B cell (primary cell): ENCODE measurements around the gene CERS5. TPM values are rescaled to one million over a fixed set of nuclear protein-coding genes. Genes with fewer than 3 reads are reported as not detected.

ENCODE experiments used
- ATAC-seq: fragments of 200-7000 bp; cut with Tn5 transposase; one replicate; pipeline ENCODE4 v1.10.0; 2021; ENCODE audit warnings: low read depth, mild to moderate bottlenecking, moderate number of reproducible peaks, moderate library complexity
- CTCF ChIA-PET: fragments of 350-600 bp; sonication (Branson Sonifier 250); formaldehyde crosslinking; loops from one replicate; lab custom pipeline; 2021; ENCODE audit warnings: antibody characterized with exemption, inconsistent platforms; lab: Charles Lee
- POLR2A ChIA-PET: fragments of 350-600 bp; sonication (Branson Sonifier 250); formaldehyde crosslinking; loops from one replicate; lab custom pipeline; 2021; ENCODE audit warnings: antibody characterized with exemption; lab: Charles Lee
- DNase-seq: peaks from one replicate; pipeline ENCODE4 v3.0.0; 2013
- H2AFZ ChIP-seq: 2 replicates; pipeline ENCODE4 v1.6.1; 2012; ENCODE audit warnings: mild to moderate bottlenecking, low read depth, low read length; ENCODE audit not compliant: insufficient read depth, poor library complexity, severe bottlenecking
- H3K27ac ChIP-seq, 2 donors: 1 replicate in 1 of 2; 2 replicates in 1 of 2; pipeline ENCODE4 v1.5.1; 2012 to 2013; ENCODE audit warnings: low read length in 2 of 2, mild to moderate bottlenecking in 2 of 2, moderate library complexity in 1 of 2
- H3K27me3 ChIP-seq, 4 experiments: fragments of 200-600 bp in 1 of 4; sonication (generic) in 1 of 4; replicated peaks in 1 of 4; 1 replicate in 2 of 4; 2 replicates in 2 of 4; pipeline versions ENCODE4 v1.6.1 to v1.7.0; 2013 to 2016; ENCODE audit warnings: low read length in 3 of 4, mild to moderate bottlenecking in 2 of 4, mixed read lengths in 1 of 4, moderate library complexity in 1 of 4; ENCODE audit not compliant: insufficient read depth in 4 of 4, control insufficient read depth in 3 of 4; ENCODE audit errors: control extremely low read depth in 1 of 4
- H3K36me3 ChIP-seq, 2 experiments: replicated peaks in 1 of 2; 1 replicate in 1 of 2; 2 replicates in 1 of 2; pipeline versions ENCODE4 v1.6.1 to v1.7.1; 2013; ENCODE audit warnings: low read length in 1 of 2; ENCODE audit not compliant: insufficient read depth in 2 of 2, control insufficient read depth in 1 of 2; ENCODE audit errors: control extremely low read depth in 1 of 2, extremely low read depth in 1 of 2
- H3K4me1 ChIP-seq, 2 donors: fragments of 200-600 bp in 1 of 2; sonication (generic) in 1 of 2; 1 replicate in 1 of 2; 2 replicates in 1 of 2; pipeline versions ENCODE4 v1.5.1 to v1.6.1; 2013 to 2017; ENCODE audit warnings: low read length in 2 of 2; ENCODE audit not compliant: control insufficient read depth in 2 of 2, insufficient read depth in 2 of 2
- H3K4me2 ChIP-seq: replicated peaks from 2 replicates; pipeline ENCODE3; 2012; ENCODE audit warnings: mild to moderate bottlenecking, low read depth, low read length; ENCODE audit not compliant: poor library complexity, severe bottlenecking
- H3K4me3 ChIP-seq, 5 experiments: fragments of 200-600 bp in 1 of 5; sonication (generic) in 1 of 5; 1 replicate in 3 of 5; 2 replicates in 2 of 5; pipeline versions ENCODE4 v1.5.1 to v1.7.0; 2011 to 2016; ENCODE audit warnings: low read length in 4 of 5, mild to moderate bottlenecking in 4 of 5, low read depth in 2 of 5, control low read depth in 1 of 5, moderate library complexity in 1 of 5; ENCODE audit not compliant: insufficient read depth in 1 of 5; ENCODE audit errors: control extremely low read depth in 1 of 5, extremely low read depth in 1 of 5
- H3K79me2 ChIP-seq: fragments of 200-600 bp; sonication (generic); one replicate; pipeline ENCODE4 v1.6.0; 2016; ENCODE audit warnings: low read length; ENCODE audit not compliant: control insufficient read depth, insufficient read depth
- H3K9ac ChIP-seq: fragments of 200-600 bp; sonication (generic); 2 replicates; pipeline ENCODE4 v1.6.1; 2017; ENCODE audit warnings: mild to moderate bottlenecking, low read length, moderate library complexity
- H3K9me3 ChIP-seq, 3 donors: one replicate each; pipeline versions ENCODE4 v1.6.1 to v1.7.1; 2013; ENCODE audit warnings: low read length in 2 of 3; ENCODE audit not compliant: control insufficient read depth in 2 of 3, insufficient read depth in 1 of 3; ENCODE audit errors: control extremely low read depth in 1 of 3
- H4K20me1 ChIP-seq: 2 replicates; pipeline ENCODE4 v1.6.0; 2012; ENCODE audit warnings: mild to moderate bottlenecking, low read length; ENCODE audit not compliant: insufficient read depth, control insufficient read depth, poor library complexity, severe bottlenecking
- H3K27ac Mint-ChIP-seq: one replicate; pipeline ENCODE4 v1.8.0; 2021; ENCODE audit warnings: mixed read lengths
- H3K27me3 Mint-ChIP-seq: one replicate; pipeline ENCODE4 v1.8.0; 2021; ENCODE audit warnings: mixed read lengths
- H3K4me1 Mint-ChIP-seq: one replicate; pipeline ENCODE4 v1.8.0; 2021; ENCODE audit warnings: mixed read lengths
- H3K4me3 Mint-ChIP-seq: one replicate; pipeline ENCODE4 v1.8.0; 2021; ENCODE audit warnings: mixed read lengths
- H3K9me3 Mint-ChIP-seq: one replicate; pipeline ENCODE4 v1.8.0; 2022; ENCODE audit warnings: mixed read lengths; ENCODE audit not compliant: insufficient read depth
- EZH2 ChIP-seq: IDR thresholded peaks from 2 replicates; pipeline ENCODE4 v1.6.1; 2012; ENCODE audit warnings: borderline replicate concordance, low read depth, mild to moderate bottlenecking, moderate library complexity, low read length; ENCODE audit not compliant: insufficient read depth, poor library complexity, severe bottlenecking
- WGBS: methylation state at CpG from one replicate; pipeline ENCODE4 v1.1.5; 2013; ENCODE audit warnings: missing lambda C conversion rate; ENCODE audit not compliant: insufficient coverage; 5-methylcytosine and 5-hydroxymethylcytosine counted together
- intact Hi-C: fragments of 100-400 bp; cut with micrococcal nuclease; formaldehyde crosslinking; loops from one replicate; pipeline ENCODE4 v1.10.0; 2022
- polyA plus RNA-seq: library from polyadenylated mRNA; depleted of rRNA; stranded (reverse); fragments of >200 nt; gene quantifications from 2 replicates; pipeline ENCODE4 v1.2.3, GENCODE V29; 2012
- total RNA-seq, 2 donors: library from RNA; stranded (reverse); fragments of 120-200 nt in 1 of 2; gene quantifications; 1 replicate in 1 of 2; 2 replicates in 1 of 2; pipeline versions ENCODE4 v1.2.3 to v1.2.4, GENCODE V29; 2013 to 2022
- TF ChIP-seq, protein P1 (sequence below): fragments of 200-600 bp; IDR thresholded peaks from one replicate; pipeline ENCODE4 v1.8.0; 2022; ENCODE audit warnings: antibody characterized with exemption, mild to moderate bottlenecking

CERS5 gene
- total and polyA plus RNA-seq, 2 donors (not counting 1 experiment from before 2014, with no cell fraction given): 32.3 to 72.0 TPM

DNA sequence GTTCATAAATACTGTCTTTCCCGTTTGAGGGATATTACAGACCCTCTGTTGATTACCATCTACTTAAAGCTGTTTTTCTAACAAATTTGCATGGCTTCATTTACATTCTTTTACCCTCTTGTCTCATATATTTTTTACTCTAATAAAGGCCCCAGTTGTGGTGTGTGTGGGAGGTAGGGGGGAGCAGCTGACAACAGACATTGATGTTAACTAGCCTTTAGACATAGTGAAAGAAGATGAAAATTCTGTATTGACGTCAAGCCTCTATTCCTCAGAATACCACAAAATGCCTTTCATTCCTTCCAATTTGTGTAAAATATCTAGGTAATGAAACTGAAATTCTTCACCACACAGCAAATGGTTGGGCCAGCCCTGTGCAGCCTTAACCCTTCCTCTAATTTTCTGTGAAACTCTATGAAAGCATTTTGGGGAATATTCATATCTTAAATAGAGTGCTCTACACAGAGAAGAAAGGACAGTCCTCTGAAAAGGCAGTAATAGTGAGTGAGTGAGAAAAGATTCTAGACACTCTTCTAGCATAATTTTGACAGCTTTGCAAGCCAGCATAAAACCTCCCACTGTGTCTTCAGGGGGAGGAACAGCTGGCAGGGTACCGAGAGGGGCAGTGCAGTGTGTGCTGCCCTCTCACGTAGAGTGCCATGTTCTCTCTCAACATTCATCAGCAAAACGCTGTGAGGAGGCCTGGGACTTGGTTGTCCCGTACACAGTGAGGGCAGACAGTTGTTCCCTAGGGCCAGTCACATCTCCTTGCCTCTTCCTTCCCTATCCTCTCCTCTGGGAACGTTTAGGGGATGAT is 20.1 kb upstream of the CERS5 start:
- Mint-ChIP-seq H3K27me3 (no peaks in the 10 kb centered on the region), H3K27ac (no peak overlapping the region), H3K4me1 (peaks cover 10% of the 10 kb centered on the region), H3K4me3 (no peak overlapping the region), H3K9me3 (no peaks in the 10 kb centered on the region)
- no peak overlapping the region for H3K4me3 ChIP-seq
- no peak overlapping the region for H2AFZ ChIP-seq
- TF ChIP-seq EZH2: no peak
- TF ChIP-seq, protein P1, sequence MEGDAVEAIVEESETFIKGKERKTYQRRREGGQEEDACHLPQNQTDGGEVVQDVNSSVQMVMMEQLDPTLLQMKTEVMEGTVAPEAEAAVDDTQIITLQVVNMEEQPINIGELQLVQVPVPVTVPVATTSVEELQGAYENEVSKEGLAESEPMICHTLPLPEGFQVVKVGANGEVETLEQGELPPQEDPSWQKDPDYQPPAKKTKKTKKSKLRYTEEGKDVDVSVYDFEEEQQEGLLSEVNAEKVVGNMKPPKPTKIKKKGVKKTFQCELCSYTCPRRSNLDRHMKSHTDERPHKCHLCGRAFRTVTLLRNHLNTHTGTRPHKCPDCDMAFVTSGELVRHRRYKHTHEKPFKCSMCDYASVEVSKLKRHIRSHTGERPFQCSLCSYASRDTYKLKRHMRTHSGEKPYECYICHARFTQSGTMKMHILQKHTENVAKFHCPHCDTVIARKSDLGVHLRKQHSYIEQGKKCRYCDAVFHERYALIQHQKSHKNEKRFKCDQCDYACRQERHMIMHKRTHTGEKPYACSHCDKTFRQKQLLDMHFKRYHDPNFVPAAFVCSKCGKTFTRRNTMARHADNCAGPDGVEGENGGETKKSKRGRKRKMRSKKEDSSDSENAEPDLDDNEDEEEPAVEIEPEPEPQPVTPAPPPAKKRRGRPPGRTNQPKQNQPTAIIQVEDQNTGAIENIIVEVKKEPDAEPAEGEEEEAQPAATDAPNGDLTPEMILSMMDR: no peak
- H3K36me3 ChIP-seq: no peaks in the 10 kb centered on the region
- H3K27me3 ChIP-seq: no peaks in the 10 kb centered on the region
- no peak overlapping the region for H3K27ac ChIP-seq
- H3K4me1 ChIP-seq: peaks cover 10 to 14% of the 10 kb centered on the region in 2 donors
- ATAC-seq: no peak
- no peak overlapping the region for H3K4me2 ChIP-seq
- POLR2A ChIA-PET: no interaction called here
- no peak overlapping the region for H3K9ac ChIP-seq
- no peaks in the 10 kb centered on the region for H3K9me3 ChIP-seq
- H4K20me1 ChIP-seq: no peaks in the 10 kb centered on the region
- CTCF ChIA-PET: interaction anchor here (0.7 to 1.5 kb wide), 5 partner anchors 10 to 120 kb away, joined by 3 to 4 read pairs (median 3); no protein-coding TSS in a partner anchor
- H3K79me2 ChIP-seq: no peaks in the 10 kb centered on the region
- no peak for DNase-seq
- intact Hi-C loops: no loop called here
- whole genome bisulfite sequencing: 100% methylated on average over 1 of the region's 7 CpGs

DNA sequence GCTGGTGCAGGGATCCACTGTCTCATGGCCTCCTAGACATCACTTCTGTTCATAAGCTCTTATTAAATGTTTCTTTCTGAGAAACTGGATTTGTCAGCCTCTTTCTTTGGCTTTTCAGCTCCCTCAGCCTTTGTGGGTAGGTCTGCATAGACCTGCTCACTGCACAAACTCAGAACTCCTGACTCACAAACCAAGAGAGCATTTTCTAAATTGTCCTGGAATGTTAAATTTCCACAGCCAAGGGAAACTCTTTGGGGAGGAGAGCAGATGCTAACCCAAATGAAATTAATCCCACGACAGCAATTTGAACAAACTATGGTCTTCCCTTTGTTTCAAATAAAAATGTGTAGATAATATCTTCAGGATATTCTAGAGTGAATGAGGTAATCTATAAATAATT is 19.5 kb upstream of the CERS5 start:
- Histone ChIP-seq H3K79me2 (no peaks in the 10 kb centered on the region), H3K27me3 (no peaks in the 10 kb centered on the region), H3K4me2 (no peak overlapping the region), H3K27ac (no peak overlapping the region), H3K4me1 (peaks cover 10 to 14% of the 10 kb centered on the region in 2 donors), H4K20me1 (no peaks in the 10 kb centered on the region), H3K4me3 (no peak overlapping the region), H3K9ac (no peak overlapping the region), H3K36me3 (no peaks in the 10 kb centered on the region), H3K9me3 (no peaks in the 10 kb centered on the region), H2AFZ (no peak overlapping the region)
- DNase-seq (no peak), ATAC-seq (no peak)
- POLR2A ChIA-PET: no interaction called here
- no peak for TF ChIP-seq EZH2
- TF ChIP-seq, protein P1: no peak
- H3K27me3 Mint-ChIP-seq: no peaks in the 10 kb centered on the region
- no peak overlapping the region for H3K27ac Mint-ChIP-seq
- no CpG with 5 or more reads among the region's 1 CpG for whole genome bisulfite sequencing
- H3K9me3 Mint-ChIP-seq: no peaks in the 10 kb centered on the region
- CTCF ChIA-PET: interaction anchor here (1.5 to 2.6 kb wide), 2 partner anchors 113 to 116 kb away, joined by 4 to 7 read pairs; no protein-coding TSS in a partner anchor
- H3K4me1 Mint-ChIP-seq: peaks cover 10% of the 10 kb centered on the region
- intact Hi-C loops: no loop called here
- H3K4me3 Mint-ChIP-seq: no peak overlapping the region
